ENCODE data around the gene CCNI.
"Not testable (repeated sequence)": the region's sequence is repeated elsewhere in the genome, so short reads cannot be mapped to it uniquely, and the experiment has no call there.

The CCNI gene, protein sequence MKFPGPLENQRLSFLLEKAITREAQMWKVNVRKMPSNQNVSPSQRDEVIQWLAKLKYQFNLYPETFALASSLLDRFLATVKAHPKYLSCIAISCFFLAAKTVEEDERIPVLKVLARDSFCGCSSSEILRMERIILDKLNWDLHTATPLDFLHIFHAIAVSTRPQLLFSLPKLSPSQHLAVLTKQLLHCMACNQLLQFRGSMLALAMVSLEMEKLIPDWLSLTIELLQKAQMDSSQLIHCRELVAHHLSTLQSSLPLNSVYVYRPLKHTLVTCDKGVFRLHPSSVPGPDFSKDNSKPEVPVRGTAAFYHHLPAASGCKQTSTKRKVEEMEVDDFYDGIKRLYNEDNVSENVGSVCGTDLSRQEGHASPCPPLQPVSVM

DNA sequence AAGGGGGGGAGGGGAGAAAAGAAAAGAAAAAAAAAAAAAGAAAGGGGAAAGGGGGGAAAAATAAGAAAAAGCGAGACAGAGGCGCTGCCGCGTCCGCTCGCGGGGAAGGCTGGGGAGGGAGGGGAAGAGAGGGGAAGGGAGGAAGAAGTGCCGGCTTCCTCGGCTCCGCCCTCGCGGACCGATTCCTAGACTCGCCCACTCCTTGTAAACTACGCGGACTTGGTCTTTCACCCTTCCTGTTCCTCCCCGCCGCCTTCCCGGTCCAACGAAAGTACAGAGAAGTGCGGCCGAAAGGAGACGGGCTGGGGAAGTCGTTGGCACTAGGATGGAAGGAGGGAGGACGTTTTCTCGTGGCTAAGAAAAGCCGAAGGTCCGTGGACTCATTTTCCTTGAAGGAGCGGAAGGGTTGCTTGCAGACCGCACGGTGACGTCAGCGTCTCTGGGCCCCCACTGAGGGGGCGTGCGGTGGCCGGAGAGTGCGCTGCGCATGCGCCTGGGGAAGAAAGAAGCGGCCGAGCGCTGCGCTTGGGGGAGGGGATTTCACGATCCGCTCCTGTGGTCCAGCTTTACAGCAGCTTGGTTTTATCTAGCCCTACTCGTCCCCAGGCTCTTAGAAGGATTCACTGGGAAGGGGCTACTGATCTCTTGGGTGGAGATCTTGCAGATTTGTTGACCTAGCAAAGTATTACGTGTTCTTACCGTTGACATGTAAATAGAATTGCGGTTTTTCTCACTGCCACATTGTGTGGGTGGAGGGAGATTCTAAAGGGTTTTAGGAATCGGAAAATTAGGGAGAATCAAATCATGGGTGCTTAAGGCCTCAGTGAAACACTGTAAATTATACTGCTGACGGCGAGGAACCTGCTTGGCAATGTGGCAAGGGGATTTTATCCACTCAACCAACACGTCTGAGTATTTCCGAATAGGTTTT, at the start of gene CCNI:
CCNI (minus strand) TSS at position 121 of the 931 bp plus-strand sequence. CDS start 9,627 bp downstream, outside the sequence.
- DNase-seq: peak; percentile 95

DNA sequence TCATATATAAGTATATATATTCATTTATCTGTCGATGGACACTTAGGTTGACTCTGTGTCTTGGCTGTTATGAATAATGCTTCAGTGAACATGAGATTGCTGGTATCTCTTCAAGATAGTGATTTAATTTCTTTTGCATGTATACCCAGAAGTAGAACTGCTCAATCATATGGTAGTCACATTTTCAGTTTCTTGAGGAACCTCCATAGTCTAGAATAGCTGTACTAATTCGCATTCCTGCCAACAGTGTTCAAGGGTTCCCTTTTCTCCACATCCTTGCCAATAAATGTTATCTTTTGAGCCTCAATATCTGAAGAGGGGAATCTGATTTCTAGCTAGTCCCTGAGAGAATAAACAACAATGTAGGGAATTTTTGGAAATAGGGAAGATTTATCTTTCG, 48.8 kb upstream of the CCNI start:
- no peak for DNase-seq

DNA sequence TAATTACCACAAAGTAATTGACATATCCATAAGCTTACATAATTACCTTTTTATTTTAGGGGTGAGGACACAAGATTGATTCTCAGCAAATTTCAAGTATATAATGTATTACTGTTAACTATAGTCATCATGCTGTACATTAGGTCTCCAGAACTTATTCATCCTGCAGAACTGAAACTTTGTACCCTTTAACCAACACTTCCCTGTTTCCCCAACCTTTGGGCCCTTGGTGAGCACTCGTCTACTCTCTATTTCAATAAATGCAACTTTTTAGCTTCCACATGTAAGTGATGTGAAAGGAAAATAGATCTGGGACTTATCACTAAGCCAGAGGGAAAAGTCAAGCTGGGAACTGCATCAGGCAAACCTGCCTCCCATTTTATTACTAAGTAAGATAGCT, 47.6 kb upstream of the CCNI start:
- no peak for DNase-seq

DNA sequence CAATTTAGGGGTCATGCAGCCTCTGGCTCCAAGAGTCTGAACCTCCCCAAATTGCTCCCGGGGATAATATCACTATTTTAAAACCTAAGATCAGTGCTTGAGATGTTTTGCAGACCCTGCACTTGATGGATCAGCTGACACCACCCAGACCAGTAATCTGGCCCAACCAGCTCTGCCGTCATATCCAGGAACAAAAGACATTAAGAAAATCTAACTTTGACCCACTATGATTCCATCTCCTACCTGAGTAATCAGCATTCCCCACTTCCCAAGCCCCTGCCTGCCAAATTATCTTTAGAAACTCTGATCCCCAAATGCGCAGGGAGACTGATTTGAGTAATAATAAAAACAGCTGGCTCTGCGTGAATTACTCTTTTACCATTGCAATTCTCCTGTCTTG, 46.9 kb upstream of the CCNI start:
- no peak for DNase-seq

DNA sequence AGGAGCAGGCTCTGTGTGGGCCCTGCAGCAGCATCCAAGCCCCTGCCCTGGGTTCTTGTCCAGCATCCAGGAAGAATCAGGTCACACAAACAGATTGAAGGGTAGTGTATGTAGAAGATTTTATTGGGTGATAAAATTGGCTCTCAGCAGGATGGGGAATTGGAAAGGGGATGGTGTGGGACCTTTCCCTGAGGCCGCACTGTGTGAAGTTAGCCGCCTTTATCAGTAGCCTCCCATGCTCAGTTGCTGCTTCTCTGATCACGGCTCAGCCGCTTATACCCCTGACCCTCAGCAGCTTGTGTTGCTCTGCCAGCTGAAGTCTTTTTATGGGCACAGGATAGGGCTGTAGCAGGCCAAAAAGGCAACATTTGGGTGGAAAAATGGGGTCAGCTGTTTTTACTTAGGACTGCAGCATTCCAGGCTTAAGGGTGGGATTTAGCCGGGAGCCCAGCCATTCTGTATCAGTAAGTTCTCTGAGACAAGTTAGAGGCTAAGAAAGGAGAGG, 46.0 kb upstream of the CCNI start:
- DNase-seq: no peak

DNA sequence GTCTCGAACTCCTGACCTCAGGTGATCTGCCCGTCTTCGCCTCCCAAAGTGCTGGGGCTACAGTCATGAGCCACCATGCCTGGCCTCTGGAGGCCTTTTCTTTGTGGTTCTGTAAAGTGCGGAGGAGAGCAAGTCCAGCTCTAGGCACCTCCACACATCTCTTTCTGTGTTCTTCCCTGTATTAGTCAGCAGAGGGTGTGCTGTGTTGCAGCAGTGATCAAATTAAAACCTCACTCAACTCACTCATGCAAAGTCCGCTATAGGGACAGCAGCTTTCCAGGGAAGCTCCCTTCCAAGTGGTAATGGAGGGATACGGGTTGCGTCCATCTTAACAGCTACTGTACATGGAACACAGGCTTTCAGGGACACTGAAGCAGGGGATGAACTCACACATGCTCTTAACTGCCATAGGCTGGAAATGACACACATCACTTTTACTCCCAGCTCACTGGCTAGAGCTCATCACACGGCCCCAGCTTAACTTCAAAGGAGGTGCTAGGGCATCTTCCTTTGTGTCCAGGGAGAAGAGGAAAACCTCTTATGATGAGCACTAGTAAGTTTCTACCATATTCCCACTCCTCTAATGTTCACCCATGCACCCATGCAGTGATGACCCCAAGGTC, 45.2 kb upstream of the CCNI start:
- DNase-seq: no peak

DNA sequence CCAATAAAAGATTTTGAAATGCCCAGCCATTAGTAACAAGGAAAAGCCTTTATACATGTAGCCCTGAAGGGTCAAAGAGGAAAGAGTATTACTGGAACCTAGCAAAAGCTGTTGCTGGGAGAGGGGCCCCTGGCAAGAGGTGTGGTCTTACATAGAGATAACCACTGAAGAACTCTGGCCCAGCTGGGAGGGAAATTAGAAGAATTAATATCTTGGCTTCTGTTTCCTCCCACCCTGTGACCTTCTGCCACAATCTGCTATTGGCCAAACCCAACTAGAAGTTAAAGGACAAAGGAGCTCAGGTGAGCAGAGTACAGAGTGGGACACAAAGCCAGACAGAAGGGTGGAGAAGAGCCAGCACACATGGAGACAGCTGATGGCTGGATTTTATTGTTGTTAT, 41.9 kb upstream of the CCNI start:
- DNase-seq: no peak

DNA sequence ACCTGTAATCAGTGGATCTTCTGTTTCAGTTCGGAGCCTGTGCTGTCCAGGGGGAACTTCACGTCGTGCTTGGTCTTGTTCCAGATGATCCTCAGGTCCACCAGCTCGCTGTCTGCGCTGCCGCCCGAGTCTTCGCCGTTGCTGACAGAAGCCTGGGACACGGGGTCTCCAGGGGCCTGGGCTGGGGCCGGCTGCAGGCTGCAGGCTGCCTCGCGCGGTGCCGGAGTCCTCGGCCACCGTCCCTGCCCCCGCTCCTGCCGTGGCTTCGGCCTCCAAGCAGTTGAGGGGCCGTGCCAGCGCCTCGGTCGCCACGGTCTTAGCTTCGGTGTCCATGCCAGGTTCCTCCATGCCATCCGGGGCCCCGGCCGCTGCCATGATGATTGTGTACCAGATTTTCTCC, 37.3 kb upstream of the CCNI start:
- no peak for DNase-seq

DNA sequence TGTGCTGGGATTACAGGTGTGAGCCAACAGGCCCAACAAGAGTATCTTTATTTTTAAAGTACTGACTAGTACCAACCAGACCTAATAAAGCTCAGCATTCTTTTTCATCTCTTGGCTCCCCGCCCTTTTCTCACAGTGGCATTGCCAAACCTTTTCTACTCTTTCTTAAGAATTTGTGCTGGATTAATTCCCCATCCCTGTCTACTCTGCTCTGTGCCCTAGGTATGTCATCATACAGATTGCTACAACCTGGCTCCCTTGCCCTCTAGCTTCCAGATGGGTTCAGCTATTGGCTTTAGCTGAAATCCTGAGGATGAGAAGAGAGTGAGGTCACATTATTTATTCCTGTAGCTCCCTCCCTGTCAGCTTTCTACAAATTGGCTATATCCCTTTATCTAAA, 34.9 kb upstream of the CCNI start:
- no peak for DNase-seq

DNA sequence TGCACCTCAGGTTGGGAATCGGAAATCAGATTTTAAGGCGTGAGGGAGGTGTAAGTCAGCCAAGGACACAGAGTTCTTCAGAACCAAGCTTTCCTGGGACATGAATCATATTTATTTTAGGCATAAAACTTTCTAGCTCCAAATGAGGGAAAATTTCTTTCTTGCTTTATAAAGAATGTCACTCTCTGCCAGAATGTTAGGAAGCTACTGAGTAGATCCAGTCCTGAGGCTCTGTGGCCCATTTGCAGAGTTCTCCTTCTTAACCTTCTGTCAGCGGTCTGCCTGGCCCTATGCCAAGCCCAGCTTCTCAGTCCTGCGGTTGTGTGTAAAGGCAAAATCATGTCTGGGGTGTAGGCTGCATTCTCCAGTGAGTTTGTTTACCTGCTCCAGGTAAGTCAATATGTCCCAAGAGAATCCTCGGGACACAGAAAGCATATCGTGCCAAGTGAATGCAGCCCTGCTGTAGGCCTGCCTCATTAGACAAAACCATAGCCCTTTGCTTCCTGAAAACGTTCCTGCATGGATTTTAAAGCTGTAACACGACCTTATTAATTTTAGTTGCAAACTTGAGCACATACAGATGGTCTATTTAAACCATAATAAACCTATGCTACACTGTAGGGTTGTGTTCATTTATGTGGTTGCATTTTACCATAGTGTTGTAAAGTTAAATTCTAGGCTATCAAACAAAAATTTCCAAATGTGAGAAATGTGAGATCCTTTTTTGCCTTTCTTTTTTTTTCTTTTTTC, 29.2 kb upstream of the CCNI start:
- no peak for DNase-seq

DNA sequence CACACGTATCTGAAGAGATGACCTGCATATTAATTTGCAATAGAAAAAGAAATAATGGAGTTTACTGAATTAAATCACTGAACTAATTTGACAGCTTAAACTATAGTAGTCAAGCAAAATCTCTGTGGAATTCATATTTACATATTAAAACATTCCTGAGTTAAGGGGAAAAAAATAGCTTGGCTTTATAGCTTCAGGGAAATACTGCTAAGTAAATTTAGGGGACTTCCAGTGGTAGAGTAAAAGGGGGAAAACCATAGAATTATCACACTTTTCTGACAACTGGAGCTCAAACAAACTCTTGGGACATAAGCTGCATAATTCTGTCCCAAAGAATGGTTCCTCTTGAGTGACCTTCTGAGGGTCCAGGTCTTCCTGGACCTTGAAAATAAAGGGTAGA, 28.6 kb upstream of the CCNI start:
- no peak for DNase-seq

DNA sequence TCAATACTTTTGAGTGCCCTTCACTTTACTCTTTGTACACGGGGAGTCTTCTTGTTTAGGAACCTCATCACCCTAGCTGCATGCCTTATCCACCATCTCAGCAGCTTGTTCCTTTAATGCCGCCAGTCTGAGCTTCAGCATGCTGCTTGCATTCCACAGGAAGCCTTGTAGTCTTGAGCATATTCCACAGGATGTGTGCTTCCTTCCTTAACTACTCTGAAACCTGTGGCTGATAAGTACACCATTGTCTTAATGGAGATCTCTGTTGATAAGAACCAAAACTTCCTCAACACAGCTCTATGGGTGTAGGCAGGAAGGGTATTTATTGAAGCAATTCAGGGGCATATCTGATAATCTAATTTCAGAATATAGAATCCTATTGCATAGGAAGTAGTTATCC, 24.4 kb upstream of the CCNI start:
- DNase-seq: no peak

DNA sequence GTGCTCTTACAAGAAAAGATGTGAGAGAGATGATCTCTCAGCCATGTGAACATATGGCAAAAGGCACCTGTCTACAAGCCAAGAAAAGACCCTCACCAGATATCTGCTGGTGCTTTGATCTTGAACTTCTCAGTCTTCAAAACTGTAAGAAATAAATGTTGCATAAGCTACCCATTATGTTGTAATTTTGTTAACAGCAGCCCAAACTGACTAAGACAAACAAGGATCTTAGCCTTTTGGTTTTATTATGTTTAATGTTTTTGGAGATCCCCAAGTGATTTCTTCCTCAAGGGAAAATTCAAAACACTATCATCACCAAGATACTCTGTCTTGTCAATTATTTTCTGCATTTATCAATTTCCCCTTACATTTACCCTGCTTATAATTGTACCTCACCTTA, 21.8 kb upstream of the CCNI start:
- DNase-seq: no peak

DNA sequence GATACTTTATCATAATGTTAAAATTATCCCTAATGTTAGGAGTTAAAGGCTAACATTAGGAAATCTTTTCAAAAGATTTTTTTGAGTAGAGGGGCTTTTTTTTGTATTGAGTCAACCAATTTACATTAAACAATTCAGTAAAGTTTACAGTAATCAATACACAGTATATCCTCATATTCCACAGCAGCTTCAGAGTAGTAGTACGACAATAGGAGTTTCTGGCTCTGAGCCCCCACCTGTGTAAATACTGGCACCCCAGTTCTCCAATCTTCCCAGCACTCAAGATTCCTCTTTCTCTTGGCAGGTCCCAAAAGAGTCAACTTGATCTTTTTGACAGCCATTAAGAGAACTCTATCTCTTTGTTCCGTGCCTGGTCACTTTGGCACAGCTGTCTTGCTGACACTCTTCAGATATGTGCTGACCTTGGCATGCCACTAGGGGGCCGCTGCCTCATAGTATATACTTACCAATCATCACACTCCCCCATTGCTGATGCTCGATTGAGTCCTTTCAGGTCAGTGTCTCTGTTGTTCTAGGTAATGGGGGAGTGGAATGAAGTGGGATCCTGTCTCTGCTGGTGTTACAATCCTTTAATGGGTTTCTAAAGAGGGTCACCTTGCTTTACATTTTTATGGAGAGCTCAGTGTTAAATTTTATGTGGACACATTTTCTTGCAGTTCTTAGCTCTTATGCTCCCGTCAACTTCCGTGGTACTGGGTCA, 19.5 kb upstream of the CCNI start:
- DNase-seq: peak; percentile 36

DNA sequence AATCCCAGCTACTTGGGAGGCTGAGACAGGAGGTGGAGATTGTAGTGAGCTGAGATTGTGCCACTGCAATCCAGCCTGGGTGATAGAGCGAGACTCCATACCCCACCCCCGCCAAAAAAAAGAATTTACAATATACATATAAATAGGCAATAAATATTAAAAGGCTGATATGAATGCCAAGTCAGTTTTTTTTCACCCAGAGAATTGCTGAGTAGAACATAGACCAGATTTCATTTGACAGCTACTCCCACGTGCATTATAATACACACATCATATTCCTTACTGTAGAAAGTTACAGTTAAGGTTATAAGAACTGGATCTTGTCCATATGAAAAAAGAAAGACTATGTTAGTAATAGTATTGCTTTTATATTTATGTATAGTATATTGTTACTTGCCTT, 18.7 kb upstream of the CCNI start:
- DNase-seq: no peak

DNA sequence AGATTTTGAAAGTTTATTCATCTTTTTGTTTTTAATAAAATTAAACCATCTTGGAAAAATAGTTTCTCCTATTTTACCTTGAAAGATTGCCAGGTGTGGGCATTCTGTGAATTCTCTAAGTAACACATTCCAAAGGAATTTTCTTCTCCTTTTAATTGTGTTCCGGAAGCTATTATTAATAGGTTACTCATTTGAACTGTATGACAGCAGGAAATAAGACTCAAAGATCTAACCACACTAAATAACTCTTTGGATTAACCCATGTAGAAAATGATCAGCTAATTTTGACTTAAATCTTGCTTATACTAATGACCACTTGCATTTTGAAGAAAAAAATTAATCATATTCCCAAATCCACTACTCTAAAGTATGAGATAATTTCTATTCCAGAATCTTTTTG, 17.6 kb upstream of the CCNI start:
- no peak for DNase-seq

DNA sequence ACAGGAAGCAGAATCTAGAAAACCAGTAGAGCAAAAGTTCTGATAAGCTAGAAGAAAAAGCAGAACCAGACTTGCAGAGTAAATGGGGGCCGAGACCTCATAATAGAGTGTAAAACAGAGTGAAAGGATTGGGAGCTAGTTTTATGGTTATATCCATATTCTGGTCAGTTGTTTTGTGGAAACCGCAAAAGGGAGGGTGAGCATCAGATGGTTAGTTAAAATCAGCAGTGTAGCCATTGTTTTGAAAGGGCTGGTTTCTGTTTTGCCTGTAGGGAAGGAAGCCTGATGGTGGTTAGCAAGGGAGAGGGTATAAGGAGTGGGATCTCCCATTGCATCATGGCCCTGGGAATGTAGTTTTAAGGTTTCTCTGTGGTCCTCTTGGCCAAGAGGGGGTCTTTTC, 17.2 kb upstream of the CCNI start:
- no peak for DNase-seq

DNA sequence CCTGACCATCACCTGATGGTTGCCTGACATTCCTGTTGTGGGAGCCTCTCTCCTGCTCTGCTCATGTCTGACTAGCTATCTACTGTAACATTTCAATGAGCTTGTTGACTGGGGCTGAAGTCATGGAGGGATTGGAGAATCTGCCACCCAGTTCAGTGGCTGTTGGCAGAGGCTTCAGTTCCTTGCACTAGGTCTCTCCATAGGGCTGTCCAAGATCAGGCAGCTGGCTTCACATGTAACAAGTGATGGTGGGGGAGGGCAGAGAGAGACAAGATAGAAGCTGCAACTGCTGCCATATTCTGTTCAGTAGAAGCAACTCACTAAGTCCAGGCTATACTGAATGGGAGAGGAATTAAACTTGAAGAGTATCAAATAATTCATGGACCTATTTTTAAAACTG, 14.1 kb upstream of the CCNI start:
- DNase-seq: no peak

DNA sequence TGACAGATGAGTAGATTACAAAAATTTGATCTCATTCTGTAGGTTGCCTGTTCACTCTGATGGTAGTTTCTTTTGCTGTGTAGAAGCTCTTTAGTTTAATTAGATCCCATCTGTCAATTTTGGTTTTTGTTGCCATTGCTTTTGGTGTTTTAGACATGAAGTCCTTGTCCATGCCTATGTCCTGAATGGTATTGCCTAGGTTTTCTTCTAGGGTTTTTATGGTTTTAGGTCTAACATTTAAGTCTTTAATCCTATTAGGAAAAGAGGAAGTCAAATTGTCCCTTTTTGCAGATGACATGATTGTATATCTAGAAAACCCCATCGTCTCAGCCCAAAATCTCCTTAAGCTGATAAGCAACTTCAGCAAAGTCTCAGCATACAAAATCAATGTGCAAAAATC, 11.2 kb upstream of the CCNI start:
- not testable (repeated sequence) for DNase-seq

DNA sequence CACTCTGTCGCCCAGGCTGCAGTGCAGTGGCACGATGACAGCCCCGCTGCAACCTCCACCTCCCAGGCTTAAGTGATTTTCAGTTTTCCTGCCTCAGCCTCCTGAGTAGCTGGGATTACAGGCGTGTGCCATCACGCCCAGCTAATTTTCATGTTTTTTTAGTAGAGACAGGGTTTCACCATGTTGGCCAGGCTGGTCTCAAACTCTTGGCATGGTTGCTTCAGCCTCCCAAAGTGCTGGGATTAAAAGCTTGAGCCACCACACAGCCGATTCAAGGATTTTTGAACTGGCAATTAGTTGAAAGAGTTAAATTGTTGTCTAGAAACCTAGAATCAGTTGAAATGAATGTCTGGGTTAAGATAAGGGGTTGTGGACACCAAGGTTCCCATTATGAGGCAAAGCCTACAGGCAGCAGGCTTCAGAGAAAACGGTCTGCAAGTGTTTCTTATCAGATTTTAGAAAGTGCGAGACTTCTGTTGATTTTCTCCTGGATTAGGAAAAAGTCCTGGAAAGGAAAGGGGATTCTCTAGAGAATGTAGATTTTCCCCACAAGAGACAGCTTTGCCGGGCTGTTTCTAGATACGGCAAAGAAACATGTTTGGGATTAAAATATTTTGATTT, 8.3 kb upstream of the CCNI start:
- DNase-seq: no peak

DNA sequence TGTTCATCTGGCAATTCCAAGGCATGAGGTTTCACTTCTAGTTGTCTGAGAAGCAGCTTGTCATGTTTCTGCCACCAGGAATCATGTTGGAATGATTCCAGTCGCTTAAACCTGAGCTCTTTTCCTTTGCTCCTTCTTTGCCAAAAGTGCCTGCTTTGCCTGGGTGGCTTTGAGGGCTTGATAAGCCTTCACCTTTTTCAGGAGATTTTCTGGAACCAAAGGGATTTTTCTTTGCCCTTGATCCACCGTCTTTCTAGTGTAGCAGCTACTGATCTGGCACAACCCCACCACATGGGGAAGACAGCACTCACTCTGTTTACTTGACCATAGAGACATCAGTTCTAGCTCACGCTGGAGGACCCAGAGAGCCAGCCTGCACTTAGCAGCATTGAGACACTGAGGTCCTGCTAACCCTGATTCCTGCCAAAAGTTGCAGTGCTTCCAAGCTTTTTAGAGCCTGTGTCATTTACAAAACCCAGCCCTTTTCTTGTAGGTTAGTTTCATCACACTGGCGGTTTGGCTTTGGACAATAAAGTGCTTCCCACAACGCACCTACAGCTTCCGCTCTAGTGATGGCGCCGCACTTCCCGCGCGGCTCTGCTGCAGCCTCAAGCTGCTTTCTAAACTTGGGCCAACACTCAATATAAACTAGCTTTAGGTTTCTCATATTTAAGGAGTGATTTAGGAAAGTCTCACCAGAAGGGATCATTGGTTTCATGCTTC, 7.3 kb upstream of the CCNI start:
- DNase-seq: no peak
